SK-N-SH (cell line): ENCODE measurements around the gene PDLIM5. TPM values are rescaled to one million over a fixed set of nuclear protein-coding genes. Genes with fewer than 3 reads are reported as not detected.

ENCODE experiments used
- CTCF ChIA-PET: fragments of 300-600, 350-600 bp; formaldehyde crosslinking; extraction: SDS; loops from one replicate; lab custom pipeline; 2021; lab: Yijun Ruan, JAX
- POLR2A ChIA-PET: fragments of 350-600 bp; sonication (Branson Sonifier 250); formaldehyde crosslinking; extraction: SDS; loops from one replicate; lab custom pipeline; 2020; ENCODE audit warnings: antibody characterized with exemption, inconsistent platforms; lab: Yijun Ruan, JAX
- DNase-seq: peaks from one replicate; pipeline ENCODE4 v3.0.0; 2012
- H2AFZ ChIP-seq: fragments of 200-600 bp; sonication (generic); 2 replicates; pipeline ENCODE4 v1.8.1; 2016; ENCODE audit warnings: antibody characterized with exemption, mild to moderate bottlenecking, low read depth
- H3F3A ChIP-seq: fragments of 200-600 bp; sonication (generic); replicated peaks from 2 replicates; pipeline ENCODE3; 2016; ENCODE audit warnings: antibody characterized with exemption, mild to moderate bottlenecking; ENCODE audit not compliant: insufficient read depth
- H3K27ac ChIP-seq, 2 experiments: fragments of 200-500 bp in 1 of 2; fragments of 200-600 bp in 1 of 2; sonication (Bioruptor generic) in 1 of 2; sonication (generic), shearing (Covaris generic) in 1 of 2; 2 replicates each; pipeline versions ENCODE4 v1.5.1 to v1.6.1; 2014 to 2016; ENCODE audit warnings: low read depth in 2 of 2, inconsistent platforms in 1 of 2, low read length in 1 of 2, mild to moderate bottlenecking in 1 of 2, mixed read lengths in 1 of 2
- H3K27me3 ChIP-seq: fragments of 200-600 bp; sonication (generic), shearing (Covaris generic); 2 replicates; pipeline ENCODE4 v1.6.1; 2016; ENCODE audit warnings: mixed run types; ENCODE audit not compliant: insufficient read depth
- H3K36me3 ChIP-seq, 2 experiments: fragments of 200-500 bp in 1 of 2; fragments of 200-600 bp in 1 of 2; sonication (Bioruptor generic) in 1 of 2; sonication (generic) in 1 of 2; replicated peaks in 1 of 2; 2 replicates each; pipeline versions ENCODE3 to v1.5.1; 2014 to 2016; ENCODE audit warnings: low read length in 1 of 2, mild to moderate bottlenecking in 1 of 2; ENCODE audit not compliant: insufficient read depth in 2 of 2, control insufficient read depth in 1 of 2
- H3K4me1 ChIP-seq, 2 experiments: fragments of 200-500 bp in 1 of 2; fragments of 200-600 bp in 1 of 2; sonication (Bioruptor generic) in 1 of 2; sonication (generic), shearing (Covaris generic) in 1 of 2; 2 replicates each; pipeline versions ENCODE4 v1.5.1 to v1.6.1; 2014 to 2016; ENCODE audit warnings: low read depth in 1 of 2, low read length in 1 of 2, mixed run types in 1 of 2; ENCODE audit not compliant: insufficient read depth in 2 of 2, control insufficient read depth in 1 of 2
- H3K4me2 ChIP-seq: fragments of 200-600 bp; sonication (generic), shearing (Covaris generic); 2 replicates; pipeline ENCODE4 v1.6.1; 2017; ENCODE audit warnings: mixed run types
- H3K4me3 ChIP-seq, 2 experiments: fragments of 200-500 bp in 1 of 2; fragments of 200-600 bp in 1 of 2; sonication (Bioruptor generic) in 1 of 2; sonication (generic), shearing (Covaris generic) in 1 of 2; 2 replicates each; pipeline versions ENCODE4 v1.5.1 to v1.8.1; 2014 to 2016; ENCODE audit warnings: low read depth in 2 of 2, inconsistent platforms in 1 of 2, low read length in 1 of 2, mild to moderate bottlenecking in 1 of 2, mixed read lengths in 1 of 2, moderate library complexity in 1 of 2
- H3K79me2 ChIP-seq: fragments of 200-600 bp; sonication (generic); 2 replicates; pipeline ENCODE4 v1.8.1; 2017; ENCODE audit warnings: mild to moderate bottlenecking; ENCODE audit not compliant: insufficient read depth
- H3K9ac ChIP-seq: fragments of 200-600 bp; sonication (generic); 2 replicates; pipeline ENCODE4 v1.6.1; 2017; ENCODE audit warnings: mixed run types
- H3K9me2 ChIP-seq: fragments of 200-600 bp; sonication (generic); 2 replicates; pipeline ENCODE4 v1.6.1; 2017; ENCODE audit warnings: mixed run types
- H3K9me3 ChIP-seq: fragments of 200-600 bp; sonication (generic); 2 replicates; pipeline ENCODE4 v1.6.1; 2017; ENCODE audit warnings: mixed run types, mild to moderate bottlenecking, moderate library complexity
- H4K20me1 ChIP-seq: fragments of 200-600 bp; sonication (generic); 2 replicates; pipeline ENCODE4 v1.6.1; 2017; ENCODE audit warnings: mild to moderate bottlenecking, mixed run types; ENCODE audit not compliant: insufficient read depth
- ELF1 ChIP-seq: IDR thresholded peaks from 2 replicates; pipeline ENCODE4 v1.4.0; 2012
- IRF3 ChIP-seq: fragments of 150-350 bp; IDR thresholded peaks from 2 replicates; pipeline ENCODE4 v1.6.1; 2016; ENCODE audit warnings: mild to moderate bottlenecking, low read depth, low read length
- JUND ChIP-seq: IDR thresholded peaks from 2 replicates; pipeline ENCODE4 v1.4.0; 2012
- MXI1 ChIP-seq: IDR thresholded peaks from 2 replicates; pipeline ENCODE4 v1.6.1; 2012; ENCODE audit warnings: mild to moderate bottlenecking, low read depth, low read length, improper control_type of control experiment
- NFIC ChIP-seq: IDR thresholded peaks from 2 replicates; pipeline ENCODE4 v1.4.0; 2012; ENCODE audit warnings: borderline replicate concordance
- RCOR1 ChIP-seq: fragments of 150-350 bp; IDR thresholded peaks from 2 replicates; pipeline ENCODE4 v1.6.1; 2017; ENCODE audit warnings: antibody characterized with exemption, low read length
- REST ChIP-seq: IDR thresholded peaks from 2 replicates; pipeline ENCODE4 v1.6.1; 2012; ENCODE audit warnings: mild to moderate bottlenecking, low read depth, low read length, moderate library complexity
- RFX5 ChIP-seq: IDR thresholded peaks from 2 replicates; pipeline ENCODE4 v1.6.1; 2012; ENCODE audit warnings: mild to moderate bottlenecking, improper control_type of control experiment, low read length
- RXRA ChIP-seq: IDR thresholded peaks from 2 replicates; pipeline ENCODE4 v1.4.0; 2012; ENCODE audit warnings: low read depth, mild to moderate bottlenecking, borderline replicate concordance
- TEAD4 ChIP-seq: IDR thresholded peaks from 2 replicates; pipeline ENCODE4 v1.4.0; 2012; ENCODE audit warnings: mild to moderate bottlenecking, borderline replicate concordance; ENCODE audit not compliant: insufficient read depth
- WGBS: methylation state at CpG from one replicate; pipeline ENCODE4 v1.1.6; 2017; ENCODE audit warnings: low lambda C conversion rate; 5-methylcytosine and 5-hydroxymethylcytosine counted together
- polyA plus RNA-seq, 3 experiments: library from polyadenylated mRNA; depleted of rRNA; stranded (reverse); fragments of >200 nt; gene quantifications; 2 replicates each; pipeline ENCODE4 v1.2.3, GENCODE V29; 2012
- TF ChIP-seq, protein P1 (sequence below): IDR thresholded peaks from 2 replicates; pipeline ENCODE4 v1.4.0; 2012; ENCODE audit warnings: low read depth, borderline replicate concordance

PDLIM5 gene
- polyA plus RNA-seq, 1 of the 3 experiments (the other 2 are of a cell fraction): 36.7 TPM

- TF ChIP-seq REST (no peak), JUND (no peak), RFX5 (no peak), IRF3 (no peak), NFIC (no peak), MXI1 (no peak), TEAD4 (no peak), RCOR1 (no peak), ELF1 (no peak), RXRA (no peak)
- TF ChIP-seq, protein P1, sequence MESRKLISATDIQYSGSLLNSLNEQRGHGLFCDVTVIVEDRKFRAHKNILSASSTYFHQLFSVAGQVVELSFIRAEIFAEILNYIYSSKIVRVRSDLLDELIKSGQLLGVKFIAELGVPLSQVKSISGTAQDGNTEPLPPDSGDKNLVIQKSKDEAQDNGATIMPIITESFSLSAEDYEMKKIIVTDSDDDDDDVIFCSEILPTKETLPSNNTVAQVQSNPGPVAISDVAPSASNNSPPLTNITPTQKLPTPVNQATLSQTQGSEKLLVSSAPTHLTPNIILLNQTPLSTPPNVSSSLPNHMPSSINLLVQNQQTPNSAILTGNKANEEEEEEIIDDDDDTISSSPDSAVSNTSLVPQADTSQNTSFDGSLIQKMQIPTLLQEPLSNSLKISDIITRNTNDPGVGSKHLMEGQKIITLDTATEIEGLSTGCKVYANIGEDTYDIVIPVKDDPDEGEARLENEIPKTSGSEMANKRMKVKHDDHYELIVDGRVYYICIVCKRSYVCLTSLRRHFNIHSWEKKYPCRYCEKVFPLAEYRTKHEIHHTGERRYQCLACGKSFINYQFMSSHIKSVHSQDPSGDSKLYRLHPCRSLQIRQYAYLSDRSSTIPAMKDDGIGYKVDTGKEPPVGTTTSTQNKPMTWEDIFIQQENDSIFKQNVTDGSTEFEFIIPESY: no peak
- POLR2A ChIA-PET: no interaction called here
- CTCF ChIA-PET: no interaction called here
These were observed 12.1 kb upstream of the PDLIM5 start for GRCh38 chr4:94439606-94440005.

More at GRCh38 chr4:94439606-94440005, 12.1 kb upstream of the PDLIM5 start:
- no peaks in the 10 kb centered on the region for H3K79me2 ChIP-seq
- H3K9ac ChIP-seq: no peak overlapping the region
- no peak overlapping the region for H2AFZ ChIP-seq
- H3K36me3 ChIP-seq: no peaks in the 10 kb centered on the region
- no peak for DNase-seq
- H3K9me2 ChIP-seq: no peaks in the 10 kb centered on the region
- H3K27ac ChIP-seq: no peak overlapping the region
- H3K27me3 ChIP-seq: no peaks in the 10 kb centered on the region
- no peaks in the 10 kb centered on the region for H3K9me3 ChIP-seq
- 82% methylated on average over 2 of the region's 2 CpGs for WGBS
- H3K4me3 ChIP-seq: no peak overlapping the region
- peaks cover 13% of the 10 kb centered on the region for H3F3A ChIP-seq
- no peaks in the 10 kb centered on the region for H4K20me1 ChIP-seq
- no peak overlapping the region for H3K4me2 ChIP-seq
- H3K4me1 ChIP-seq: 0 out of 4 replicates have a peak, but pooled peaks cover 0 to 4% of the 10 kb centered on the region in 2 experiments
